HCT116 (cell line): ENCODE results near the gene PCNP.

Experiments
- CTCF ChIP-seq, 3 experiments: fragments of 200-600 bp in 1 of 3; sonication (generic) in 1 of 3; IDR thresholded peaks in 2 of 3; conservative IDR thresholded peaks in 1 of 3; 2 replicates each; pipeline ENCODE4 v1.5.1; 2012 to 2017; ENCODE audit warnings: low read depth in 2 of 3, low read length in 2 of 3, antibody characterized with exemption in 1 of 3, borderline replicate concordance in 1 of 3, control low read depth in 1 of 3, mild to moderate bottlenecking in 1 of 3, mixed read lengths in 1 of 3, mixed run types in 1 of 3, moderate library complexity in 1 of 3; ENCODE audit not compliant: insufficient read depth in 1 of 3
- EZH2 ChIP-seq: fragments of 200-600 bp; sonication (generic); IDR thresholded peaks from 2 replicates; pipeline ENCODE4 v1.6.1; 2017; ENCODE audit warnings: antibody characterized with exemption, mixed run types
- POLR2A ChIP-seq: IDR thresholded peaks from 2 replicates; pipeline ENCODE4 v1.7.0; 2011; ENCODE audit warnings: borderline replicate concordance; ENCODE audit not compliant: insufficient read depth, insufficient read length; ENCODE audit errors: extremely low read depth
- POLR2AphosphoS5 ChIP-seq: IDR thresholded peaks from 2 replicates; pipeline ENCODE4 v1.6.1; 2011; ENCODE audit warnings: mild to moderate bottlenecking, low read depth, low read length, moderate library complexity
- REST ChIP-seq: IDR thresholded peaks from 2 replicates; pipeline ENCODE4 v1.6.1; 2012; ENCODE audit warnings: low read depth
- ZNF274 ChIP-seq: fragments of 200-500 bp; sonication (Bioruptor generic); IDR thresholded peaks from 2 replicates; pipeline ENCODE4 v1.6.1; 2014; ENCODE audit warnings: mild to moderate bottlenecking, low read depth, low read length, inconsistent platforms

- TF ChIP-seq ZNF274 (no peak), CTCF (IDR thresholded peaks at IDR 0.05 in 2 of 3, conservative IDR thresholded peaks at IDR 0.05 in 1 of 3; ENCODE audit: borderline replicate concordance in 1 of 3, insufficient read depth in 1 of 3, low read depth in 2 of 3, low read length in 2 of 3) (no peak), POLR2A (no peak), POLR2AphosphoS5 (no peak), EZH2 (no peak), REST (no peak)
Observed at GRCh38 chr3:101556064-101556463, 17.9 kb upstream of the PCNP start.
